A549 treated with GW870086 at 1 μM for 4 hours (cell line): ENCODE results near the gene ITIH2. TPM values are rescaled to one million over a fixed set of nuclear protein-coding genes. Genes with fewer than 3 reads are reported as not detected.

Source experiments
- total RNA-seq: library from RNA; stranded (reverse); fragments of 200-300 nt; extraction: Qiagen RNA extraction; gene quantifications from 5 replicates; pipeline ENCODE4 v1.2.3, GENCODE V29; 2022; ENCODE audit warnings: low read depth

ITIH2 gene
- 0.23 to 0.42 TPM (median 0.31 TPM) in 5 replicates for total RNA-seq

GRCh38 chr10:7703140-7703539, at the start of gene ITIH2:
Gene ITIH2, plus strand, starts transcription at chr10:7703316. Its CDS starts 119 bp downstream, at chr10:7703435.

DNA sequence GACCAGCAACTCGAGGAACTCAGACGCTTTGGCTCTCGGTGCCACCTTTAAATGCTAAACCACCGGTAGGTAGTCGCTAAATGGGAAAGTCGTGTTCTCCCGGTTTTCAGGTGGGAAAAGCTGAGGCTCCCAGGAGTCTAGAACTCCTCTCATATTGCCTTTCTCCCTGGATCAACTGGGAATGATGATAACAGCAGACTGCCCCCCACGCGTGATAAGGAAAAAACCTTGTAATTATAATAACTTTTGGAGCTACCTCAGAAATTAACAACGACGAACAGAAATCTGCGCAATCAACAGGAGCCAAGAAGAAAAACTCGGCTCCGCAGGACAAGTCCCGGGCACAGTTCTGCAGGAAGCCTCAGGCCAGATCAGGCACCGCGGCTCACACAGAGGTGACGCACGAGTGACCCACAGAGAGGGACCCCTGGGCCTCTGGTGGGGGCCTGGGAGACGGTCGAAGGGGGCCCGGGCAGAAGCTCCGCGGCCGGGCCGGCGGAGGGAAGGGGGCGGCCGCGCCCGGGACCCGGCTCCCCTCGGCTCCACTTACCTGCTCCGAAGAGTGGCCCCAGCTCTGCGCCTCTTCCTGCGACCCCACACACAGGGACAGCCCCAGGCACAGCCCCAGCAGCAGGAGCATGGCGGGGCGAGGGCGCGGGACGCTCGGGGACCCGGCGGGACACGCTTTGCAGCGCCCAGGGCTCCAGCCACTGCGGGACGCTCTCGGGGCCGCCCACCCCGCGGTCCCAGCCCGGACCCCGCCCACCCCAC, 36.7 kb upstream of the ITIH2 start, which contains the start of gene ITIH5:
Gene ITIH5 (minus strand): TSS at position 714 of the 771 bp plus-strand sequence. CDS start 74 bp downstream, at position 640.

GRCh38 chr10:7787857-7788638, 84.9 kb downstream of the ITIH2 start, which contains the start of the genes ATP5F1C and KIN:
Gene ATP5F1C, plus strand, starts transcription at chr10:7788177. Its CDS starts 31 bp downstream, at chr10:7788208.
Gene KIN, minus strand, starts transcription at chr10:7787993. Its CDS starts 60 bp downstream, at chr10:7787933.

Other genes starting within 250 kb of the ITIH2 start
- gene ITIH5, start 36.4 kb upstream of the ITIH2 start, total RNA-seq: 0.08 to 0.26 TPM (median 0.09 TPM) in 5 replicates
- gene KIN, start 84.7 kb downstream of the ITIH2 start, total RNA-seq: 11.9 to 15.1 TPM (median 13.1 TPM) in 5 replicates
- 278 to 337 TPM (median 286 TPM) in 5 replicates for gene ATP5F1C, start 84.9 kb downstream of the ITIH2 start, total RNA-seq
- 6.5 to 7.9 TPM (median 7.4 TPM) in 5 replicates for gene TAF3, start 115.2 kb downstream of the ITIH2 start, total RNA-seq